Neural cell (in vitro differentiated cells): Measurements from ENCODE around the gene NSMF. TPM values are rescaled to one million over a fixed set of nuclear protein-coding genes. Genes with fewer than 3 reads are reported as not detected.

ENCODE experiments used
- H2AFZ ChIP-seq: fragments of 200-600, 300-800 bp; sonication (generic), shearing (Covaris generic); 2 replicates; pipeline ENCODE4 v1.6.0; 2014; ENCODE audit warnings: low read depth, mild to moderate bottlenecking, antibody characterized with exemption, low read length, moderate library complexity
- H3F3A ChIP-seq: fragments of 200-600 bp; shearing (Covaris generic); 2 replicates; pipeline ENCODE4 v1.6.1; 2016; ENCODE audit warnings: mild to moderate bottlenecking, moderate library complexity, mixed read lengths, antibody characterized with exemption, low read length; ENCODE audit not compliant: insufficient read depth, poor library complexity, severe bottlenecking
- H3K27ac ChIP-seq: fragments of 200-600, 300-800 bp; sonication (generic), shearing (Covaris generic); 2 replicates; pipeline ENCODE4 v1.5.1; 2014; ENCODE audit warnings: mild to moderate bottlenecking, low read length, moderate library complexity
- H3K27me3 ChIP-seq: fragments of 300-800, 200-600 bp; sonication (generic), shearing (Covaris generic); 2 replicates; pipeline ENCODE4 v1.6.0; 2014; ENCODE audit warnings: mild to moderate bottlenecking, low read depth, low read length, moderate library complexity; ENCODE audit not compliant: insufficient read depth
- H3K36me3 ChIP-seq: fragments of 300-800, 200-600 bp; sonication (generic), shearing (Covaris generic); 2 replicates; pipeline ENCODE4 v1.5.1; 2014; ENCODE audit warnings: mild to moderate bottlenecking, antibody characterized with exemption, low read length, moderate library complexity; ENCODE audit not compliant: insufficient read depth
- H3K4me2 ChIP-seq: fragments of 300-800, 200-600 bp; sonication (generic), shearing (Covaris generic); 2 replicates; pipeline ENCODE4 v1.6.0; 2014; ENCODE audit warnings: mild to moderate bottlenecking, low read length
- H3K4me3 ChIP-seq: fragments of 300-800, 200-600 bp; sonication (generic), shearing (Covaris generic); 2 replicates; pipeline ENCODE4 v1.5.1; 2014; ENCODE audit warnings: mild to moderate bottlenecking, low read length, moderate library complexity
- H3K79me2 ChIP-seq: fragments of 200-600 bp; shearing (Covaris generic); replicated peaks from 2 replicates; pipeline ENCODE4 v1.6.0; 2014; ENCODE audit warnings: mild to moderate bottlenecking, low read length, moderate library complexity; ENCODE audit not compliant: insufficient read depth
- H3K9ac ChIP-seq: fragments of 300-800, 200-600 bp; sonication (generic), shearing (Covaris generic); 2 replicates; pipeline ENCODE4 v1.6.1; 2016; ENCODE audit warnings: mild to moderate bottlenecking, low read length, mixed read lengths
- H3K9me2 ChIP-seq: fragments of 200-600 bp; shearing (Covaris generic); 2 replicates; pipeline ENCODE4 v1.6.1; 2016; ENCODE audit warnings: mild to moderate bottlenecking, low read length, mixed read lengths; ENCODE audit not compliant: insufficient read depth
- H3K9me3 ChIP-seq: fragments of 200-600, 300-800 bp; sonication (generic), shearing (Covaris generic); 2 replicates; pipeline ENCODE4 v1.6.1; 2016; ENCODE audit warnings: mild to moderate bottlenecking, mixed run types, low read length, moderate library complexity, mixed read lengths
- H4K20me1 ChIP-seq: fragments of 200-600 bp; shearing (Covaris generic); 2 replicates; pipeline ENCODE4 v1.6.1; 2016; ENCODE audit warnings: mild to moderate bottlenecking, mixed run types; ENCODE audit not compliant: insufficient read depth
- CTCF ChIP-seq: fragments of 450-650 bp; IDR thresholded peaks from 2 replicates; pipeline ENCODE4 v1.5.1; 2014; ENCODE audit warnings: antibody characterized with exemption, mild to moderate bottlenecking, moderate library complexity; ENCODE audit not compliant: poor library complexity, severe bottlenecking
- EP300 ChIP-seq: fragments of 450-650 bp; conservative IDR thresholded peaks from 2 replicates; pipeline ENCODE4 v1.6.1; 2014; ENCODE audit warnings: antibody characterized with exemption, mild to moderate bottlenecking, moderate library complexity; ENCODE audit not compliant: poor library complexity, severe bottlenecking
- EZH2 ChIP-seq: fragments of 200-600, 300-800 bp; shearing (Covaris generic), sonication (generic); IDR thresholded peaks from 2 replicates; pipeline ENCODE4 v1.6.1; 2014; ENCODE audit warnings: antibody characterized with exemption, low read length, borderline replicate concordance, mild to moderate bottlenecking; ENCODE audit not compliant: insufficient read depth, poor library complexity, severe bottlenecking
- MXI1 ChIP-seq: fragments of 450-650 bp; conservative IDR thresholded peaks from 2 replicates; pipeline ENCODE4 v1.6.1; 2014; ENCODE audit warnings: antibody characterized with exemption, mild to moderate bottlenecking; ENCODE audit not compliant: poor library complexity, severe bottlenecking
- POLR2AphosphoS5 ChIP-seq: IDR thresholded peaks from 2 replicates; pipeline ENCODE4 v1.6.1; 2012
- RAD21 ChIP-seq: fragments of 450-650 bp; conservative IDR thresholded peaks from 2 replicates; pipeline ENCODE4 v1.6.1; 2014; ENCODE audit warnings: antibody characterized with exemption, mild to moderate bottlenecking, moderate library complexity
- REST ChIP-seq: IDR thresholded peaks from 2 replicates; pipeline ENCODE4 v1.6.1; 2012; ENCODE audit warnings: borderline replicate concordance
- SMC3 ChIP-seq: fragments of 450-650 bp; conservative IDR thresholded peaks from 2 replicates; pipeline ENCODE4 v1.6.1; 2014; ENCODE audit warnings: antibody characterized with exemption, mild to moderate bottlenecking, moderate library complexity; ENCODE audit not compliant: poor library complexity
- TAF1 ChIP-seq: IDR thresholded peaks from 2 replicates; pipeline ENCODE4 v1.6.1; 2012; ENCODE audit warnings: low read depth
- polyA plus RNA-seq: library from polyadenylated mRNA; depleted of rRNA; stranded (reverse); fragments of >200 nt; gene quantifications from 2 replicates; pipeline ENCODE4 v1.2.3, GENCODE V29; 2014

NSMF gene
- polyA plus RNA-seq, 1 donor from 2014 or later: 51.2 TPM

DNA sequence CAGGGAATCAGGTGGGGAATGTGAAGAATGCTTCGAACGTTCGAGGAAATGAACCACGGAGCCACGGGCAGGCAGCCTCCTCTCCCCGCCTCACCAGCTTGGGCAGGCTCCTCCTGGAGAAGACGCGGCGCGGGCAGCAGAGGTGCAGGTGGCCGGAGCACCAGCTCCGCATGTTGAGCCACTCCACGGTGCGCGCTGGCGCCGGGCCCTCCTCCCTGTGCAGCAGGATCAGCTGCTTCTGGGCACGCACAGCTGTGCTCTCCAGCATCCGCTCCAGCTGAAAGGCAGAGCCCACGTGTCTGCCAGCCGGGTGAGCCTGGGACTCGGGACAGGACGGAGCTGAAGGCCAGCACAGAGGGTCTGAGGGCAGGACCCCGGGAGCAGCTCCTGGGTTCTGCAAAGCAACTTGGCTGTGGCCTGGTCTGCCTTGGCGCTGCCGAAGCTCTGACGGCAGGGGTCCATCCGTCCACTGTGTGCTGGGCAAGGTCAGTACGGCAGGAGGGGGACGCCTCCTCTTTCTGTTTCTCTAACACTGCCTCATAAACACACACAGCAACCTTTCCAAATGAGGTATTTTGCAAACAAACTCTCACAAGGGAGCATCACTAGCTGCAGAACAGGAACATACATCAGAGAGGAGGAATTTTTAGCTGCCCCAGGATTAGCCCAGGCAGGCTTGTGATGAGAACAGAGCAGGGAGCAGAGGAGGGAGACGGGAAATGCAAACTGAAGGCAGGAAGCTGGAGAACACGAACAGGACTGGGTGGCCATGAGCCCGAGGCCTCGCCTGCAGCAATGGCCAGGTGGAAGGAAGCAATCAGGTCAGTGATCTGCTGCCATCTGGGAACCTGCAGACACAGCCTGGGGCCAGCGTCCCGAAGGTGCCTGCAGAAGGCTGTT, 20.1 kb upstream of the NSMF start:
- Histone ChIP-seq H3K9ac (no peak overlapping the region), H3K9me2 (no peaks in the 10 kb centered on the region), H3K27ac (no peak overlapping the region), H2AFZ (no peak overlapping the region), H3K9me3 (no peaks in the 10 kb centered on the region), H4K20me1 (no peaks in the 10 kb centered on the region), H3K27me3 (no peaks in the 10 kb centered on the region), H3K4me2 (no peak overlapping the region), H3K4me3 (no peak overlapping the region), H3K79me2 (no peaks in the 10 kb centered on the region), H3K36me3 (no peaks in the 10 kb centered on the region), H3F3A (no peaks in the 10 kb centered on the region)
- TF ChIP-seq EZH2 (no peak), EP300 (no peak), POLR2AphosphoS5 (no peak), TAF1 (no peak), MXI1 (no peak), RAD21 (no peak), REST (no peak)

- no peaks in the 10 kb centered on the region for H3K27me3 ChIP-seq
- no peaks in the 10 kb centered on the region for H3K9me3 ChIP-seq
- no peaks in the 10 kb centered on the region for H3K79me2 ChIP-seq
- no peaks in the 10 kb centered on the region for H3K9me2 ChIP-seq
- H2AFZ ChIP-seq: no peak overlapping the region
- TF ChIP-seq POLR2AphosphoS5: no peak
- TF ChIP-seq REST: no peak
- TF ChIP-seq EP300: no peak
- no peak for TF ChIP-seq RAD21
- TF ChIP-seq MXI1: no peak
- TF ChIP-seq TAF1: no peak
- TF ChIP-seq CTCF: no peak
- TF ChIP-seq EZH2: no peak
- TF ChIP-seq SMC3: no peak
- H3K27ac ChIP-seq: no peak overlapping the region
- H3K9ac ChIP-seq: no peak overlapping the region
- H4K20me1 ChIP-seq: no peaks in the 10 kb centered on the region
- H3F3A ChIP-seq: no peaks in the 10 kb centered on the region
- no peak overlapping the region for H3K4me3 ChIP-seq
- no peaks in the 10 kb centered on the region for H3K36me3 ChIP-seq
- H3K4me2 ChIP-seq: no peak overlapping the region
These were observed 19.5 kb upstream of the NSMF start for GRCh38 chr9:137478613-137478961.
